ENCODE measurements around the gene RMND5B.
"Not testable (repeated sequence)": the region's sequence is repeated elsewhere in the genome, so short reads cannot be mapped to it uniquely, and the experiment has no call there.

Gene RMND5B

DNA sequence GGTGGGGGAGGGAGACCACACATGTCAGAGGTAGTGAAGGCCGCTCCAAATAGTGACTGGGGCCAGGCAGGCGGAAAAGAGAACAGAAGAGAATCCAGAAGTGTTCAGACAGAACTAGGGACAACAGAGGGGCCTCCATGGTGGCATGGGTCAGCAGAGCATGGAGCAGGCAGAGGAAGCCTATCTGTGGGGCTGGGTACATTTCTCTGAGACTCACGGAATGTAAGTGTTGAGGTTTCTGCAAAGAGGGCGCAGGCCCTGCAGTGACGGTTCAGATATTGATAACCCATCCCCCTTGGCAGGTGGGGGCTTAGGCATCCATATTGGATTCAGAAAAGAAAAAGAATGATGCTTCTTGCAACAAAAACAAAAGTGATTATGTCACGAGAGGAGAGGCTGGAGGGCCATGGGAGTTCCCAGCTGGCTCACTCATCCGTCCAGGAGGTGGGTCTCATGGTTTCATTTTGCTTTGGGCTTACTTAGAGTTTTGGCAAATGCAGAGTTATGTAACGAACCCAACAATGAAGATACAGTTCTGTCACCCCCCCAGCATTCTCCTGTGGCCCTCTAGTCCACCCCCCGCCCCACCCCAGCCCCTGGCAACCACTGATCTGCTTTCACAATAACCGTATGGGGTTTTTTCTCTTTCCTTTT is 5.4 kb upstream of the RMND5B start:
- Histone ChIP-seq H3K27ac (ENCODE audit: low read length, poor library complexity, severe bottlenecking) (no peak overlapping the region), H3K79me1 (replicated peaks; ENCODE audit: low read length, poor library complexity, severe bottlenecking) (peaks cover 2% of the 10 kb centered on the region), H3K4me1 (ENCODE audit: control insufficient read depth, insufficient read depth, low read depth, low read length) (peaks cover 2% of the 10 kb centered on the region), H2AFZ (ENCODE audit: low read depth, low read length) (no peak overlapping the region), H4K8ac (ENCODE audit: low read length) (no peak overlapping the region), H2AK5ac (ENCODE audit: low read length, severe bottlenecking) (no peak overlapping the region), H3K4me2 (ENCODE audit: low read length, poor library complexity, severe bottlenecking) (no peak overlapping the region), H2BK5ac (ENCODE audit: low read depth, low read length, poor library complexity, severe bottlenecking) (no peak overlapping the region), H3K27me3 (ENCODE audit: control insufficient read depth in 1 of 2, insufficient read depth in 1 of 2, low read length in 2 of 2) (peaks cover 0 to 29% of the 10 kb centered on the region in 2 experiments), H3K14ac (ENCODE audit: low read length in 2 of 2) (no peak overlapping the region), H4K91ac (ENCODE audit: low read length) (no peak overlapping the region), H3K9me3 (ENCODE audit: control insufficient read depth, low read length) (no peaks in the 10 kb centered on the region), H3K23ac (ENCODE audit: low read length in 2 of 2) (no peak overlapping the region), H2BK15ac (ENCODE audit: low read depth, poor library complexity, severe bottlenecking) (no peak overlapping the region), H3K9ac (ENCODE audit: low read length) (no peak overlapping the region), H3K36me3 (ENCODE audit: control insufficient read depth in 1 of 2, insufficient read depth in 2 of 2, low read depth in 1 of 2, low read length in 2 of 2) (peaks cover 0 to 7% of the 10 kb centered on the region in 2 experiments), H2BK12ac (ENCODE audit: low read length in 2 of 2) (no peak overlapping the region), H3K18ac (ENCODE audit: low read depth in 1 of 2, low read length in 2 of 2) (no peak overlapping the region), H3K4me3 (ENCODE audit: insufficient read depth in 1 of 2, low read depth in 1 of 2, low read length in 2 of 2) (no peak overlapping the region), H2BK120ac (ENCODE audit: low read depth, low read length) (no peak overlapping the region), H3K4ac (ENCODE audit: low read depth in 1 of 2, low read length in 2 of 2) (no peak overlapping the region)
- 77% methylated on average over 9 of the region's 10 CpGs for WGBS
- no peak for DNase-seq

DNA sequence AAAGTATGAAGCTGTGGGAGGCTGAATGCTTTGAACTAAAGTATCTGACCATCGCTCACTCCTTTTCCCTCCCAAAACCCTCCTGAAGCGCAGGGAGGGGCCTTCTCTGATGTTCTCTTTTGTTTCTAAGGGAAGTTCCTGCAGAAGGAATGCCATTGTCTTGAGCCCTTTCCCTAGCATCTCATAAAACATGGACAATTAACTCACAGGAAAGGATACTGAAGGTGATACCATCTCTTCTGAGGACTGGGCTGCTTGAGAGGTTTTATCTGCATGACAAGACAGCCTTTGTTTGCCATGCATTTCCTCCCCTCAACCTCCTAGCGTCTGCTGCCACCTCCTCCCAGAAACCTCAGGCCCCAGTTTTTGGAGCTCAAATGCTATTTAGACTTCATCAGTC is 4.3 kb upstream of the RMND5B start:
- no peak overlapping the region for H3K14ac ChIP-seq (ENCODE audit: low read length in 2 of 2)

DNA sequence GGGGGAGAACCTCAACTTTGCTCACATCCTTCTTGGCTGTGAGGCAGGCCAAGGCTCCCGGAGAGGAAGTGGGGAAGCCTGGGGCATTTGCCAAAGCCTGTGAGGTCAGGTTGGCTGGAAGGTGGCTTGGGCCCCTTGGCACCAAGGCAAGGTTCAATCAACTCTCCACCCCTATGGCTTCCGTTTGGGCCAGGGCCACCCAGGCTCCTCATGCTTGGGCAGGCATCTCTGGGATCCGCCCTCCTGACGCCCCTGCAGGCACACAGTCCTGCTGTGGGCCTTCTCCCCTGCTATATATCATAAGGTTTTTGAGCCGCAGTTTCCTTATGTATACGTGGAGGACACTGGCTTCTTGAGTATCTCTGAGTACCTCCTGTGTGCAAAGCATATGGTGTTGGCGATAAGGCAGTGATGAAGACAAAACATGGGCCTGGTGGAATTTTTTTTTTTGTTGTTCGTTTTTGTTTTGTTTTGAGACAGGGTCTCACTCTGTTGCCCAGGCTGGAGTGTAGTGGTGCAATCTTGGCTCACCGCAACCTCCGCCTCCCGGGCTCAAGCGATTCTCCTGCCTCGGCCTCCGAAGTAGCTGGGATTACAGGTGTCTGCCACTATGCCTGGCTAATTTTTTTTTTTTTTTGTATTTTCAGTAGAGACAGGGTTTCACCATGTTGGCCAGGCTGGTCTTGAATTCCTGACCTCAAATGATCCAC is 3.4 kb upstream of the RMND5B start:
- not testable (repeated sequence) for H3K4me2 ChIP-seq (ENCODE audit: low read length, poor library complexity, severe bottlenecking); H3K27ac ChIP-seq (ENCODE audit: low read length, poor library complexity, severe bottlenecking); H4K8ac ChIP-seq (ENCODE audit: low read length); H3K79me1 ChIP-seq (replicated peaks; ENCODE audit: low read length, poor library complexity, severe bottlenecking); H3K9me3 ChIP-seq (ENCODE audit: control insufficient read depth, low read length); H3K36me3 ChIP-seq (ENCODE audit: control insufficient read depth in 1 of 2, insufficient read depth in 2 of 2, low read depth in 1 of 2, low read length in 2 of 2); H3K9ac ChIP-seq (ENCODE audit: low read length); DNase-seq; H4K91ac ChIP-seq (ENCODE audit: low read length); H3K4ac ChIP-seq (ENCODE audit: low read depth in 1 of 2, low read length in 2 of 2); H3K4me1 ChIP-seq (ENCODE audit: control insufficient read depth, insufficient read depth, low read depth, low read length); H3K23ac ChIP-seq (ENCODE audit: low read length in 2 of 2); H3K4me3 ChIP-seq (ENCODE audit: insufficient read depth in 1 of 2, low read depth in 1 of 2, low read length in 2 of 2); H2BK5ac ChIP-seq (ENCODE audit: low read depth, low read length, poor library complexity, severe bottlenecking); H2AFZ ChIP-seq (ENCODE audit: low read depth, low read length); H2BK120ac ChIP-seq (ENCODE audit: low read depth, low read length); H2BK15ac ChIP-seq (ENCODE audit: low read depth, poor library complexity, severe bottlenecking); H3K18ac ChIP-seq (ENCODE audit: low read depth in 1 of 2, low read length in 2 of 2); H2BK12ac ChIP-seq (ENCODE audit: low read length in 2 of 2); H2AK5ac ChIP-seq (ENCODE audit: low read length, severe bottlenecking)
- peaks cover 0 to 12% of the 10 kb centered on the region in 2 experiments for H3K27me3 ChIP-seq (ENCODE audit: control insufficient read depth in 1 of 2, insufficient read depth in 1 of 2, low read length in 2 of 2)
- peak overlapping the region in 1 of 2 experiments; percentile 15 for H3K14ac ChIP-seq (ENCODE audit: low read length in 2 of 2)
- 94% methylated on average over 11 of the region's 14 CpGs for WGBS

More for the DNA sequence above, 4.3 kb upstream of the RMND5B start:
- H3K4me1 ChIP-seq (ENCODE audit: control insufficient read depth, insufficient read depth, low read depth, low read length), result peaks cover 3% of the 10 kb centered on the region
- H3K36me3 ChIP-seq (ENCODE audit: control insufficient read depth in 1 of 2, insufficient read depth in 2 of 2, low read depth in 1 of 2, low read length in 2 of 2), result peaks cover 0 to 5% of the 10 kb centered on the region in 2 experiments
- H2BK12ac ChIP-seq (ENCODE audit: low read length in 2 of 2), result no peak overlapping the region
- H3K4me2 ChIP-seq (ENCODE audit: low read length, poor library complexity, severe bottlenecking), result no peak overlapping the region
- H2AK5ac ChIP-seq (ENCODE audit: low read length, severe bottlenecking), result no peak overlapping the region
- no peaks in the 10 kb centered on the region for H3K9me3 ChIP-seq (ENCODE audit: control insufficient read depth, low read length)
- H3K4me3 ChIP-seq (ENCODE audit: insufficient read depth in 1 of 2, low read depth in 1 of 2, low read length in 2 of 2), result no peak overlapping the region
- 27% methylated on average over 1 of the region's 3 CpGs for WGBS
- no peak overlapping the region for H3K4ac ChIP-seq (ENCODE audit: low read depth in 1 of 2, low read length in 2 of 2)
- no peak overlapping the region for H2BK5ac ChIP-seq (ENCODE audit: low read depth, low read length, poor library complexity, severe bottlenecking)
- no peak overlapping the region for H3K27ac ChIP-seq (ENCODE audit: low read length, poor library complexity, severe bottlenecking)
- no peak overlapping the region for H3K18ac ChIP-seq (ENCODE audit: low read depth in 1 of 2, low read length in 2 of 2)
- H4K8ac ChIP-seq (ENCODE audit: low read length), result no peak overlapping the region
- H2BK120ac ChIP-seq (ENCODE audit: low read depth, low read length), result no peak overlapping the region
- peaks cover 0 to 21% of the 10 kb centered on the region in 2 experiments for H3K27me3 ChIP-seq (ENCODE audit: control insufficient read depth in 1 of 2, insufficient read depth in 1 of 2, low read length in 2 of 2)
- peaks cover 3% of the 10 kb centered on the region for H3K79me1 ChIP-seq (replicated peaks; ENCODE audit: low read length, poor library complexity, severe bottlenecking)
- H3K9ac ChIP-seq (ENCODE audit: low read length), result no peak overlapping the region
- H3K23ac ChIP-seq (ENCODE audit: low read length in 2 of 2), result no peak overlapping the region
- no peak for DNase-seq
- H2BK15ac ChIP-seq (ENCODE audit: low read depth, poor library complexity, severe bottlenecking), result no peak overlapping the region
- H2AFZ ChIP-seq (ENCODE audit: low read depth, low read length), result no peak overlapping the region
- no peak overlapping the region for H4K91ac ChIP-seq (ENCODE audit: low read length)

DNA sequence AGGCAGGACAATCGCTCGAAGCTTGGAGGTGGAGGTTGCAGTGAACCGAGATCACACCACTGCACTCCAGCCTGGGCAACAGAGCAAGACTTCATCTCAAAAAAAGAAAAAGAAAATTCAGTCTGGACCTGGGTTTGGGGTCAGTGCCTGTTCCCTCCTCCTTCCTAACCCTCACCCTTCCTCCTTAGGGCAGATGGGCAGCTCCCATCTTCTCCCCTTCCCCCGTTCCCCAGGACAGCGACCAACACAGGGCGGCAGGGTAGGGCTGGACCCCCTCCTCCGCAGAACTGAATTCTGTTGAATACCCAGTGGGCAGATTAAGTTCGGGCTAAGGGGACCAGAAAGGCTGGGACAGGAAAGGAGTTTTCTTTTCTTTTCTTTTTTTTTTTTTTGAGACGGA is 1.5 kb upstream of the RMND5B start:
- Histone ChIP-seq H3K4me1 (ENCODE audit: control insufficient read depth, insufficient read depth, low read depth, low read length) (peaks cover 7% of the 10 kb centered on the region), H2BK5ac (ENCODE audit: low read depth, low read length, poor library complexity, severe bottlenecking) (no peak overlapping the region), H3K79me1 (replicated peaks; ENCODE audit: low read length, poor library complexity, severe bottlenecking) (peaks cover 5% of the 10 kb centered on the region), H3K27me3 (ENCODE audit: control insufficient read depth in 1 of 2, insufficient read depth in 1 of 2, low read length in 2 of 2) (peaks cover 0 to 3% of the 10 kb centered on the region in 2 experiments), H3K27ac (ENCODE audit: low read length, poor library complexity, severe bottlenecking) (no peak overlapping the region), H2BK120ac (ENCODE audit: low read depth, low read length) (no peak overlapping the region), H3K9me3 (ENCODE audit: control insufficient read depth, low read length) (no peaks in the 10 kb centered on the region), H2AK5ac (ENCODE audit: low read length, severe bottlenecking) (no peak overlapping the region), H3K18ac (ENCODE audit: low read depth in 1 of 2, low read length in 2 of 2) (no peak overlapping the region), H4K8ac (ENCODE audit: low read length) (no peak overlapping the region), H3K4me3 (ENCODE audit: insufficient read depth in 1 of 2, low read depth in 1 of 2, low read length in 2 of 2) (no peak overlapping the region), H3K36me3 (ENCODE audit: control insufficient read depth in 1 of 2, insufficient read depth in 2 of 2, low read depth in 1 of 2, low read length in 2 of 2) (peaks cover 4 to 5% of the 10 kb centered on the region in 2 experiments), H3K9ac (ENCODE audit: low read length) (no peak overlapping the region), H2BK15ac (ENCODE audit: low read depth, poor library complexity, severe bottlenecking) (no peak overlapping the region), H3K4ac (ENCODE audit: low read depth in 1 of 2, low read length in 2 of 2) (no peak overlapping the region), H2BK12ac (ENCODE audit: low read length in 2 of 2) (no peak overlapping the region), H3K14ac (ENCODE audit: low read length in 2 of 2) (no peak overlapping the region), H3K4me2 (ENCODE audit: low read length, poor library complexity, severe bottlenecking) (no peak overlapping the region), H3K23ac (ENCODE audit: low read length in 2 of 2) (no peak overlapping the region), H2AFZ (ENCODE audit: low read depth, low read length) (no peak overlapping the region), H4K91ac (ENCODE audit: low read length) (no peak overlapping the region)
- WGBS, result 96% methylated on average over 9 of the region's 9 CpGs
- no peak for DNase-seq

All from mesenchymal stem cell (in vitro differentiated cells and primary cell).